ENCODE data around the gene ANTXR2.

ANTXR2 gene

GRCh38 chr4:80035336-80035735, 37.7 kb downstream of the ANTXR2 start:
- no peak overlapping the region for H3K27ac ChIP-seq
- TF ChIP-seq ZFX (IDR thresholded peaks at IDR 0.05; ENCODE audit: borderline replicate concordance), result no peak
- TF ChIP-seq CTCF (IDR thresholded peaks at IDR 0.05), result no peak

GRCh38 chr4:80033581-80033980, 39.4 kb downstream of the ANTXR2 start:
- no peak for TF ChIP-seq CTCF (IDR thresholded peaks at IDR 0.05)
- no peak for TF ChIP-seq ZFX (IDR thresholded peaks at IDR 0.05; ENCODE audit: borderline replicate concordance)
- H3K27ac ChIP-seq, result no peak overlapping the region

GRCh38 chr4:80029364-80029763, 43.7 kb downstream of the ANTXR2 start:
- no peak for TF ChIP-seq ZFX (IDR thresholded peaks at IDR 0.05; ENCODE audit: borderline replicate concordance)
- no peak for TF ChIP-seq CTCF (IDR thresholded peaks at IDR 0.05)
- no peak overlapping the region for H3K27ac ChIP-seq

- TF ChIP-seq ZFX (IDR thresholded peaks at IDR 0.05; ENCODE audit: borderline replicate concordance), result no peak
- no peak for TF ChIP-seq CTCF (IDR thresholded peaks at IDR 0.05)
These were observed 45.4 kb downstream of the ANTXR2 start for GRCh38 chr4:80027611-80028010.

DNA sequence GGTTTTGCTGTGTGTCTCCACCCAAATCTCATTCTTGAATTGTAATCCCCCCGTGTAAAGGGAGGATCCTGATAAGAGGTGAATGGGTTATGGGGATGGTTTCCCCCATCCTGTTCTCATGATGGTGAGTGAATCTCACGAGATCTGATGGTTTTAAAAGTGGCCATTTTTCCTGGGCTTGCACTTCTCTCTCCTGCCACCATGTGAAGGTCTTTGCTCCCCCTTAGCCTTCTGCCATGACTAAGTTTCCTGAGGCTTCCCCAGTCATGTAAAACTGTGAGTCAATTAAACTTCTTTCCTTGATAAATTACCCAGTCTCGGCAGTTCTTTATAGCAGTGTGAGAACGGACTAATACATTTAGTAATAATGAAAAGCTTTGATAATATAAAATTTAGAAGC, 46.9 kb downstream of the ANTXR2 start:
- H3K27ac ChIP-seq, result no peak overlapping the region
- TF ChIP-seq ZFX (IDR thresholded peaks at IDR 0.05; ENCODE audit: borderline replicate concordance), result no peak

More at GRCh38 chr4:80027611-80028010, 45.4 kb downstream of the ANTXR2 start:
- H3K27ac ChIP-seq, result no peak overlapping the region

DNA sequence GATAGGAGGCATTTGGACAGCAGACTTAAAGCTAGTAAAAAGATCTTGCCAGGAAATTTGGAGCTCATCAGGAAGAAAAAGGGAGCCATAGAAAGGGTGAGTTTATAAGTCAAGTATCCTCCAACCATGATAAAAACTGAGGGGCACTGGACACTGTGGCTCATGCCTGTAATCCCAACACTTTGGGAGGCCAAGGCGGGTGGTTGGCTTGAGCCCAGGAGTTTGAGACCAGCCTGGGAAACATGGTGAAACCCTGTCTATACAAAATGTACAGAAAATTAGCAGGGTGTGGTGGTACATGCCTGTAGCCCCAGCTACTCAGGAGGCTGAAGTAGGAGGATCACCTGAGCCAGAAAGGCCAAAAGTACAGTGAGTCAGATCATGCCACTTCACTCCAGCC, 48.7 kb downstream of the ANTXR2 start:
- TF ChIP-seq ZFX (IDR thresholded peaks at IDR 0.05; ENCODE audit: borderline replicate concordance) (no peak), CTCF (IDR thresholded peaks at IDR 0.05) (no peak)

GRCh38 chr4:80022282-80022681, 50.7 kb downstream of the ANTXR2 start:
- TF ChIP-seq ZFX (IDR thresholded peaks at IDR 0.05; ENCODE audit: borderline replicate concordance) (no peak), CTCF (IDR thresholded peaks at IDR 0.05) (no peak)
- H3K27ac ChIP-seq, result no peak overlapping the region

More for the DNA sequence above, 48.7 kb downstream of the ANTXR2 start:
- H3K27ac ChIP-seq, result no peak overlapping the region

All from 22Rv1 (cell line).